HepG2 (cell line): ENCODE results near the gene SEC31B. TPM values are rescaled to one million over a fixed set of nuclear protein-coding genes. Genes with fewer than 3 reads are reported as not detected.

Source experiments
- CBFB ChIP-seq: sonication (generic); formaldehyde crosslinking; IDR thresholded peaks from 2 replicates; pipeline ENCODE4 v1.4.0; 2020; ENCODE audit warnings: missing genetic modification reagents
- CCAR2 ChIP-seq: fragments of 200-400 bp; formaldehyde crosslinking; optimal IDR thresholded peaks from 2 replicates; pipeline ENCODE3; 2018; ENCODE audit warnings: low read depth, mild to moderate bottlenecking, low read length, moderate library complexity
- FOXP4 ChIP-seq: sonication (generic); formaldehyde crosslinking; IDR thresholded peaks from 2 replicates; pipeline ENCODE4 v1.4.0; 2020; ENCODE audit warnings: missing genetic modification reagents
- GATAD2A ChIP-seq: IDR thresholded peaks from 2 replicates; pipeline ENCODE4 v1.6.1; 2016
- HES4 ChIP-seq: sonication (generic); formaldehyde crosslinking; IDR thresholded peaks from 2 replicates; pipeline ENCODE4 v1.9.0; 2021; ENCODE audit warnings: mild to moderate bottlenecking, missing genetic modification reagents, borderline replicate concordance
- KDM5A ChIP-seq: fragments of 200-600 bp; sonication (generic); IDR thresholded peaks from 2 replicates; pipeline ENCODE4 v1.7.0; 2018; ENCODE audit warnings: antibody characterized with exemption, mild to moderate bottlenecking, low read length, borderline replicate concordance
- SKI ChIP-seq: fragments of 450-650 bp; IDR thresholded peaks from one replicate; pipeline ENCODE4 v1.6.1; 2018; ENCODE audit warnings: mild to moderate bottlenecking; ENCODE audit not compliant: partially characterized antibody
- THAP9 ChIP-seq: sonication (generic); formaldehyde crosslinking; IDR thresholded peaks from 2 replicates; pipeline ENCODE4; 2020; ENCODE audit warnings: missing genetic modification reagents, mild to moderate bottlenecking, borderline replicate concordance
- XRCC5 ChIP-seq: fragments of 200-400 bp; formaldehyde crosslinking; optimal IDR thresholded peaks from 2 replicates; pipeline ENCODE3; 2017; ENCODE audit warnings: mild to moderate bottlenecking, low read length
- YEATS4 ChIP-seq: sonication (generic); formaldehyde crosslinking; IDR thresholded peaks from 2 replicates; pipeline ENCODE4 v1.4.0; 2020; ENCODE audit warnings: missing genetic modification reagents, borderline replicate concordance
- ZBTB44 ChIP-seq: sonication (generic); formaldehyde crosslinking; IDR thresholded peaks from 2 replicates; pipeline ENCODE4 v1.4.0; 2020; ENCODE audit warnings: missing genetic modification reagents
- ZKSCAN8 ChIP-seq: IDR thresholded peaks from 2 replicates; pipeline ENCODE4 v1.6.1; 2016; ENCODE audit warnings: borderline replicate concordance, missing genetic modification reagents, missing compliant biosample characterization
- ZNF138 ChIP-seq: sonication (generic); formaldehyde crosslinking; IDR thresholded peaks from 2 replicates; pipeline ENCODE4 v1.5.0; 2020; ENCODE audit warnings: mild to moderate bottlenecking, low read depth, missing genetic modification reagents
- ZNF235 ChIP-seq: sonication (generic); formaldehyde crosslinking; IDR thresholded peaks from 2 replicates; pipeline ENCODE4 v1.8.1; 2023; ENCODE audit warnings: mild to moderate bottlenecking, missing genetic modification reagents, borderline replicate concordance
- ZNF264 ChIP-seq: sonication (generic); formaldehyde crosslinking; IDR thresholded peaks from 2 replicates; pipeline ENCODE4 v1.4.0; 2020; ENCODE audit warnings: missing genetic modification reagents
- ZNF317 ChIP-seq: sonication (generic); formaldehyde crosslinking; IDR thresholded peaks from 2 replicates; pipeline ENCODE4 v1.5.0; 2020; ENCODE audit warnings: mild to moderate bottlenecking, missing genetic modification reagents
- ZNF501 ChIP-seq: sonication (generic); formaldehyde crosslinking; IDR thresholded peaks from 2 replicates; pipeline ENCODE4 v1.5.1; 2020; ENCODE audit warnings: mild to moderate bottlenecking, moderate library complexity, missing genetic modification reagents
- ZNF710 ChIP-seq: sonication (generic); formaldehyde crosslinking; IDR thresholded peaks from 2 replicates; pipeline ENCODE4 v1.5.0; 2020; ENCODE audit warnings: mild to moderate bottlenecking, missing genetic modification reagents, borderline replicate concordance
- ZSCAN20 ChIP-seq: sonication (generic); formaldehyde crosslinking; IDR thresholded peaks from 2 replicates; pipeline ENCODE4 v1.4.0; 2020; ENCODE audit warnings: missing genetic modification reagents, mild to moderate bottlenecking, borderline replicate concordance
- polyA plus RNA-seq, 8 experiments: library from polyadenylated mRNA; depleted of rRNA in 3 of 8; stranded (reverse) in 7 of 8; unstranded in 1 of 8; fragments of >200 nt; fragmentation: Illumina TruSeq in 4 of 8; extraction: Trizol in 4 of 8; gene quantifications; 2 replicates each; pipeline versions ENCODE4 v1.2.1 to v1.2.3, GENCODE V29; 2011 to 2016; ENCODE audit warnings: low read depth in 4 of 8, missing spikeins in 1 of 8, mixed read lengths in 1 of 8; ENCODE audit not compliant: insufficient read depth in 1 of 8
- total RNA-seq, 5 experiments: library from RNA; depleted of rRNA; stranded (reverse); fragments of >200 nt; fragmentation: Illumina TruSeq; extraction: Trizol; gene quantifications; 2 replicates each; pipeline ENCODE4 v1.2.3, GENCODE V29; 2016; ENCODE audit warnings: low read depth in 1 of 5
- TF ChIP-seq, protein P1 (sequence below): sonication (generic); formaldehyde crosslinking; IDR thresholded peaks from 2 replicates; pipeline ENCODE4 v1.4.0; 2020; ENCODE audit warnings: mild to moderate bottlenecking, missing genetic modification reagents

The SEC31B gene
- total and polyA plus RNA-seq, 2 of the 13 experiments (the other 11 are each of a cell fraction or from before 2014, with no cell fraction given) = 2.0 to 8.3 TPM

- TF ChIP-seq THAP9 (CRISPR knock-in tag) = peak; percentile 78; the same call in 1 of the 2 replicates
- TF ChIP-seq FOXP4 (CRISPR knock-in tag) = peak; percentile 48; the same call in 1 of the 2 replicates
- 0 out of 2 replicates have a peak, but pooled peaks have one; percentile 41 for TF ChIP-seq ZNF235 (CRISPR knock-in tag)
- TF ChIP-seq ZNF317 (CRISPR knock-in tag) = peak; percentile 37; the same call in 1 of the 2 replicates
- no peak for TF ChIP-seq ZSCAN20 (CRISPR knock-in tag)
- peak; percentile 59 for TF ChIP-seq CCAR2
- TF ChIP-seq, protein P1, sequence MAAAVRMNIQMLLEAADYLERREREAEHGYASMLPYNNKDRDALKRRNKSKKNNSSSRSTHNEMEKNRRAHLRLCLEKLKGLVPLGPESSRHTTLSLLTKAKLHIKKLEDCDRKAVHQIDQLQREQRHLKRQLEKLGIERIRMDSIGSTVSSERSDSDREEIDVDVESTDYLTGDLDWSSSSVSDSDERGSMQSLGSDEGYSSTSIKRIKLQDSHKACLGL = peak; percentile 47; the same call in 1 of the 2 replicates
- peak; percentile 56; the same call in 1 of the 2 replicates for TF ChIP-seq ZNF710
- peak; percentile 73; the same call in 1 of the 2 replicates for TF ChIP-seq YEATS4 (CRISPR knock-in tag)
- TF ChIP-seq ZNF501 (CRISPR knock-in tag) = peak; percentile 92
- TF ChIP-seq KDM5A = peak; percentile 97
- peak; percentile 47; the same call in 1 of the 2 replicates for TF ChIP-seq CBFB (CRISPR knock-in tag)
- peak; percentile 50 for TF ChIP-seq SKI
- TF ChIP-seq ZNF264 = peak; percentile 60
- TF ChIP-seq ZBTB44 = no peak
- TF ChIP-seq HES4 (CRISPR knock-in tag) = no peak
- TF ChIP-seq XRCC5 = peak; percentile 97
- TF ChIP-seq ZKSCAN8 (CRISPR knock-in tag) = no peak; the same call in 1 of the 2 replicates
- TF ChIP-seq ZNF138 = no peak
- peak; percentile 73 for TF ChIP-seq GATAD2A (CRISPR knock-in tag)
Observed at GRCh38 chr10:100535715-100536353, 16.2 kb upstream of the SEC31B start, which contains the start of gene HIF1AN (continued).
